Central memory CD8-positive, alpha-beta T cell (primary cell): Measurements from ENCODE around the gene CRY1.
"Not testable (repeated sequence)": the region's sequence is repeated elsewhere in the genome, so short reads cannot be mapped to it uniquely, and the experiment has no call there.

Experiments
- ATAC-seq: fragments of 150-1000 bp; cut with Tn5 transposase; replicated peaks from 2 replicates; pipeline ENCODE4 v1.10.0; 2022; ENCODE audit warnings: mild to moderate bottlenecking, moderate FRiP score, moderate number of reproducible peaks; ENCODE audit not compliant: poor library complexity, severe bottlenecking; ENCODE audit errors: extremely low read depth
- DNase-seq, 2 donors: peaks; one replicate each; pipeline ENCODE4 v3.0.0; 2021; ENCODE audit warnings: low spot score in 2 of 2
- H3K27ac Mint-ChIP-seq: one replicate; pipeline ENCODE4 v1.8.0; 2022; ENCODE audit warnings: low read depth, mild to moderate bottlenecking, moderate library complexity, mixed read lengths
- H3K27me3 Mint-ChIP-seq: one replicate; pipeline ENCODE4 v1.8.0; 2022; ENCODE audit warnings: mixed read lengths
- H3K36me3 Mint-ChIP-seq: one replicate; pipeline ENCODE4 v1.8.0; 2022; ENCODE audit warnings: mild to moderate bottlenecking, moderate library complexity, mixed read lengths; ENCODE audit not compliant: insufficient read depth
- H3K4me1 Mint-ChIP-seq: one replicate; pipeline ENCODE4 v1.8.0; 2022; ENCODE audit warnings: mixed read lengths
- H3K4me3 Mint-ChIP-seq: one replicate; pipeline ENCODE4 v1.8.0; 2022; ENCODE audit warnings: mild to moderate bottlenecking, moderate library complexity, mixed read lengths
- H3K9me3 Mint-ChIP-seq: one replicate; pipeline ENCODE4 v1.8.0; 2022; ENCODE audit warnings: mixed read lengths

CRY1 gene

DNA sequence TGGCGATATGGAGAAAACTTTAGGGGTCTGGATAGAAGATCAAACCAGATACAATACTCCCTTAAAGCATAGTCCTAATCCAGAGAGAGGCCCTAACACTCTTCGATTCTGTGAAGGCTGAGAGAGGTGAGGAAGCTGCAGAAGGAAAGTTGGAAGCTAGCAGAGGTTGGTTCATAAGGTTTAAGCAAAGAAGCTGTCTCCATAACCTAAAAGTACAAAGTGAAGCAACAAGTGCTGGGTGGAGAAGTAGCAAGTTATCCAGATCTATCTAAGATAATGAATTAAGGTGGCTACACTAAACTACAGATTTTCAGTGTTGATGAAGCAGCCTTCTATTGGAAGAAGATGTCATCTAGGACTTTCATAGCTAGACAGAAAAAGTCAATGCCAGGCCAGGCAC, 81.8 kb downstream of the CRY1 start:
- Mint-ChIP-seq H3K4me3 (no peak overlapping the region), H3K36me3 (peaks cover 10% of the 10 kb centered on the region), H3K9me3 (no peaks in the 10 kb centered on the region), H3K4me1 (no peaks in the 10 kb centered on the region), H3K27me3 (no peaks in the 10 kb centered on the region), H3K27ac (no peak overlapping the region)
- ATAC-seq (no peak), DNase-seq (no peak)

DNA sequence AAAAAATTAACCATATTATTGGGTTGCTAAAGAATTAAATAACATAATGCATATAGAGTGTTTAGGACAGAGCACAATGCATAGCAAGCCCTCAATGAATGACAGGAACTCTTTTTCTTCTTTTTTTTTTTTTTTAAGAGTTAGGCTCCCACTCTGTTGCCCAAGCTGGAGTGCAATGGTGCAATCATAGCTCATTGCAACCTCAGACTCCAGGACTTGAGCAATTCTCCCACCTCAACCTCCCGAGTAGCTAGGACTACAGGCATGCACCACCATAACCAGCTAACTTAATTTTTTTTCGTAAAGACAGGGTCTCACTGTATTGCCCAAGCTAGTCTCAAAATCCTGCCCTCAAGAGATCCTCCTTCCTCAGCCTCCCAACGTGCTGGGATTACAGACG, 85.9 kb downstream of the CRY1 start:
- peaks cover 11% of the 10 kb centered on the region for H3K36me3 Mint-ChIP-seq
- no peak for ATAC-seq
- H3K4me3 Mint-ChIP-seq: no peak overlapping the region
- DNase-seq: no peak
- no peak overlapping the region for H3K27ac Mint-ChIP-seq
- no peaks in the 10 kb centered on the region for H3K4me1 Mint-ChIP-seq
- H3K27me3 Mint-ChIP-seq: no peaks in the 10 kb centered on the region
- no peaks in the 10 kb centered on the region for H3K9me3 Mint-ChIP-seq

DNA sequence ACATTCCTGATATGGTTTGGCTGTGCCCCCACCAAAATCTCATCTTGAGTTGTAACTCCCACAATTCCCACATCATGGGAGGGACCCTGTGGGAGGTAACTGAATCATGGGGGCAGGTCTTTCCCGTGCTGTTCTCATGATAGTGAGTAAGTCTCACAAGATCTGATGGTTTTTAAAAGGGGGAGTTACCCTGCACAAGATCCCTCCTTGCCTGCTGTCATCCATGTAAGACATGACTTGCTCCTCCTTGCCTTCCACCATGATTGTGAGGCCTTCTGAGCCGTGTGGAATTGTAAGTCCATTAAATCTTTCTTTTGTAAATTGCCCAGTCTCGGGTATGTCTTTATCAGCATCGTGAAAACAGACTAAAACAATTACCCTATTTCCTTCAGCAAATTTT, 90.7 kb downstream of the CRY1 start:
- not testable (repeated sequence) for DNase-seq, H3K27ac Mint-ChIP-seq, H3K27me3 Mint-ChIP-seq, ATAC-seq, H3K9me3 Mint-ChIP-seq, H3K4me3 Mint-ChIP-seq, H3K4me1 Mint-ChIP-seq
- H3K36me3 Mint-ChIP-seq: peaks cover 15% of the 10 kb centered on the region

DNA sequence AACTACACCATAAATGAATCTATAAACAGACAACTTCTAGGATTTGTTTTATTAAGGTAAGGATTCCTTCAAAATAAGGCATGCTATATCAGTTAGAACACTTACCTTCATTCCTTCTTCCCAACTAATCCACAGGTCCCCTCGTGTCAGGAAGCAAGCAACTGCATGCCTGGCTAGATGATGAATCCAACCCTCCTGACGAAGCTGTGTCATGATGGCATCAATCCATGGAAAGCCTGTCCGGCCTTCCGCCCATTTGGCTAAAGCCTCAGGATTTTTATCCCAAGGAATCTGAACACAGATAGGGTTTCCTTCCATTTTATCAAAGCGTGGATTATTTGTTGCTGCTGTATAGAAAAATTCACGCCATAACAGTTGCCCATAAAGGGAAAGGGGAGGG, 93.9 kb downstream of the CRY1 start:
- Mint-ChIP-seq H3K4me3 (no peak overlapping the region), H3K27ac (no peak overlapping the region), H3K27me3 (no peaks in the 10 kb centered on the region), H3K36me3 (peaks cover 18% of the 10 kb centered on the region), H3K4me1 (no peaks in the 10 kb centered on the region), H3K9me3 (no peaks in the 10 kb centered on the region)
- no peak for ATAC-seq
- DNase-seq: no peak

DNA sequence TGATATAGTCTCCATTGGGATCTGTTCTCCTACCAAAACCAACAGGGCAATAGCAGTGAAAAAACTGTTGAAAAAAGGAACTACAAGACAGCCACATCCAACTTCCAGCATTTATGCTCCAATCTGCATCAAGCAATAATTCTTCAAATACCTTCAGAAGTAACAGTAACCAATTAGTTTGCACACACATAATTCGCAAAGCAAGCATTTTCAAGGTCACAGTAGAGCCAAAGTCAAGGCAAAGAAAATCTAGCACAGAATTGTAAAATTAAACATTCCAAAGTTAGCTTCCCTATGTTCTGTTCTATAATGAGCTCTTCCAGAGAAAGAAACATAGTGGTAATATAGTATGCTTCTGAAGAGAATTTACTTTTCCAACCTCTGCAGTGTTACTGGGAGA, 95.4 kb downstream of the CRY1 start:
- H3K4me3 Mint-ChIP-seq: no peak overlapping the region
- DNase-seq: no peak
- no peaks in the 10 kb centered on the region for H3K4me1 Mint-ChIP-seq
- H3K36me3 Mint-ChIP-seq: peaks cover 20% of the 10 kb centered on the region
- ATAC-seq: no peak
- no peaks in the 10 kb centered on the region for H3K27me3 Mint-ChIP-seq
- H3K27ac Mint-ChIP-seq: no peak overlapping the region
- no peaks in the 10 kb centered on the region for H3K9me3 Mint-ChIP-seq

DNA sequence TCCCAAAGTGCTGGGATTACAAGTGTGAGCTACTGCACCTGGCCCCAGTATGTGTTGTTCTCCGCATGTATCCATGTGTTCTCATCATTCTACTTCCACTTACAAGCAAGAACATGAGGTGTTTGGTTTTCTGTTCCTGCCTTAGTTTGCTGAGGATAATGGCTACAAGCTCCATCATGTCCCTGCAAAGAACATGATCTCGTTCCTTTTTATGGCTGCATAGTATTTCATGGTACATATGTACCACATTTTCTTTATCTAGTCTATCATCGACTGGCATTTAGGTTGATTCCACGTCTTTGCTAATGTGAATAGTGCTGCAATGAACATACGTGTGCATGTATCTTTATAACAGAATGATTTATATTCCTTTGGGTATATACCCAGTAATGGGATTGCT, 97.2 kb downstream of the CRY1 start:
- H3K27me3 Mint-ChIP-seq, H3K27ac Mint-ChIP-seq, DNase-seq, H3K4me1 Mint-ChIP-seq, ATAC-seq, H3K9me3 Mint-ChIP-seq, H3K4me3 Mint-ChIP-seq: not testable (repeated sequence)
- H3K36me3 Mint-ChIP-seq: peaks cover 20% of the 10 kb centered on the region

DNA sequence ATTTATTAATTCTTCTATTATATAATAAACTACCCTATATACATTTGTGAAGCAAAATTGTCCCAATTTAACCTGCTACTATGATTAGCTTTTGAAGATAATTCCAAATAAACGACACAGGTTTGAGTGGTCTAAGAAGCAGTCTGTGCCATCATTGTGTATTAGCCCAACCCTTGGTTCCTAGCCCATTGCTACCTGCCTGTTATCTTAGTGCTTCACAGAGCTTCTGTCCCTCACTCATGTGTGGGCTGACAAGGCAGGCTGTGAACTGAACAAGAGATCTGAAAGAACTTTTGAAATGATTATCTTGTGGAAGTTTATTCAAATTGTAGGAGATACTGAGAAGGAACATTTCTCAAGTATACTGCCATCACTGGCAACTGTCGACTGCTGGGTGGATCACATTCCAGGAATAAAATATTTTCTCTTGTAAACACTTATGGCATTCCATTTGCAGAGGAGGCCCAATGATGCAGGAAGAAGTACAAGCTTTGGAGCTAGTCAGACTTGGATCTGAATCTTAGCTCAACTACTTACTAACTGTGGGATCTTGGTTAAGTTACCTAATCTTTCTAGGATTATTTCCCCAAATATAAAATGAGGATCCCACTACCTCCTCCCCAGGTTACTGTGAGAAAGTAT, 98.6 kb downstream of the CRY1 start:
- peaks cover 20% of the 10 kb centered on the region for H3K36me3 Mint-ChIP-seq
- ATAC-seq (no peak), DNase-seq (no peak)
- H3K4me3 Mint-ChIP-seq: no peak overlapping the region
- H3K27me3 Mint-ChIP-seq: no peaks in the 10 kb centered on the region
- no peaks in the 10 kb centered on the region for H3K9me3 Mint-ChIP-seq
- H3K4me1 Mint-ChIP-seq: no peaks in the 10 kb centered on the region
- no peak overlapping the region for H3K27ac Mint-ChIP-seq

DNA sequence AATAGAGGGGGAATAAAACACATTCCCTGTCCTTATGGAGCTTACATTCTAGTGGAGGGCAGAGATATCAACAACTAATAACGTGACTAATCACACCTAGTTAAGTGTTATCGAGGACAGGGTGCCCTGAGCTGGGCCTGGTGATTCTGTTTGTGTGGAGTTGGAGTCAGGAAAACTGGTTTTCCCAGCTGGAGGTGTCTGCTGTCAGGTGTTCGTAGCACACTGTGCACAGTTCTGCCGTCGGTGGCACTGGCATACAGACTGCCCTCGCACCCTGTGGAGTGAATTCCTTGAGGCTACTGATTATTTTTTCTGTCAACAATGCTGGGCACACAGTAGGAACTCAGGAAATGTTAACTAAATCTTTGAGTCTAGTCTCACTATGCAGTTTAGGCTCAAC, 105.5 kb downstream of the CRY1 start:
- peak overlapping the region; percentile 97 for H3K4me3 Mint-ChIP-seq
- peaks cover 6% of the 10 kb centered on the region for H3K9me3 Mint-ChIP-seq
- no peaks in the 10 kb centered on the region for H3K27me3 Mint-ChIP-seq
- H3K36me3 Mint-ChIP-seq: peaks cover 10% of the 10 kb centered on the region
- peaks cover 38% of the 10 kb centered on the region for H3K4me1 Mint-ChIP-seq
- DNase-seq (no peak), ATAC-seq (no peak)
- H3K27ac Mint-ChIP-seq: peak overlapping the region; percentile 87

DNA sequence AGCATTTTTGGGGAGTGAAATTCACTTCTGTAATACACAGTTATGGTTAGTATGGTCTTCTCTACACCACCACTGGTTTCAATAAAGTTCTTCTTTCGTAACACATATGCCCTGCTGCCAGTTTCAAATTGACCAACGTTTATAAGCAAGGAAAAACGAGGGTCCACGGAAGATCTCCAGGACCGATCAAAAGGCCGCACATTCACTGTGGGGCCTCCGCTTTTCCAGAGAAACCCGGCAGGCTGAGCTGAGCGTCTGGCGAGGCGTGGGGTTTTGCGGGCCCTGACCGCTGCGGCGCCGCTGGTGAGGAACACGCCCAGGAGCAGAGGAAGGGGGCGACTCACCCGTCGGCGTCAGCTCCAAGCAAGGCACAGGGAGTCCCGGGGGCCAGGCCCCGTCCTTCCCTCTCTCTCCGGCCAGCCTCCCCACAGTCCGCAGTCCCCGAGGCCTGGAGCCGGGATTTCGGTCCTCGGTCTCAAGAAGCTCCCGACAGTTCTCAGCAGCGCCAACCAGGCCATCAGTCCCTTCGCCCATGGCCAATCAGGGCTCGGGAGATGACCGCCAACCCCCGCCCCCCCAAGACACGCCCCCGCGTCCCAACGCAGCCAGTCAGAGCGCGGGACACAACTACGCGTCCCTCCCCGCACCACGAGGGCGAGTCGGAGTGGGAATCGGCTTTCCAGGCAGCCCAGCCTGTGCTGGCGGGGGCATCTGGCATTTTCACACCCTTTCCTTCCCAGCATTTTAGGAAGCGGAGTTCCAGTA, 106.5 kb downstream of the CRY1 start, which contains the start of gene MTERF2:
Gene MTERF2 (minus strand): TSS at position 522 of the 765 bp plus-strand sequence. CDS start 8,432 bp downstream, outside the sequence.
- peak; percentile 95 for ATAC-seq
- peak; percentile 42 for DNase-seq
- Mint-ChIP-seq H3K27ac (peak within 1 kb of the TSS; percentile 87), H3K9me3 (peaks cover 6% of the 10 kb centered on the region), H3K4me1 (peaks cover 38% of the 10 kb centered on the region), H3K27me3 (no peaks in the 10 kb centered on the region), H3K4me3 (peak within 1 kb of the TSS; percentile 97), H3K36me3 (peaks cover 10% of the 10 kb centered on the region)

DNA sequence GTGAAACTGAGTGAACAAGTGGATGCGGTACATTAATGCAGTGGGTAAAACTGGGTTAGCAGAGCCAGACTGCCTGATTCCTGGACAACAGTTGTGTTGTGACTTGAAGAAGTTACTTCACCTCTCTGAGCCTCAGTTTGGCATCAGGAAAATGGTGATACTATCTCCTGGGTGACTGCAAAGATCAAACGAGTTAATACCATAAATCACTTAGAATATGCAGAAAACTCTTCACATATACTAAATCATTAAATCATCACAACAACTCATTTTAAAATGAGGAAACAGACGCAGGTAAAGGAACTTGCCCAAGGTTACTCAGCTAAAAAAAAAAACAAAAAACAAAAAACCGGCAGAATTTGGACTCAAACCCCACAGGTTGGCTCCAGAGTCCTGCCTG, 107.2 kb downstream of the CRY1 start:
- ATAC-seq: no peak
- no peak for DNase-seq
- no peaks in the 10 kb centered on the region for H3K27me3 Mint-ChIP-seq
- H3K4me3 Mint-ChIP-seq: peak overlapping the region; percentile 97
- peak overlapping the region; percentile 87 for H3K27ac Mint-ChIP-seq
- H3K9me3 Mint-ChIP-seq: peaks cover 6% of the 10 kb centered on the region
- peaks cover 10% of the 10 kb centered on the region for H3K36me3 Mint-ChIP-seq
- peaks cover 38% of the 10 kb centered on the region for H3K4me1 Mint-ChIP-seq

DNA sequence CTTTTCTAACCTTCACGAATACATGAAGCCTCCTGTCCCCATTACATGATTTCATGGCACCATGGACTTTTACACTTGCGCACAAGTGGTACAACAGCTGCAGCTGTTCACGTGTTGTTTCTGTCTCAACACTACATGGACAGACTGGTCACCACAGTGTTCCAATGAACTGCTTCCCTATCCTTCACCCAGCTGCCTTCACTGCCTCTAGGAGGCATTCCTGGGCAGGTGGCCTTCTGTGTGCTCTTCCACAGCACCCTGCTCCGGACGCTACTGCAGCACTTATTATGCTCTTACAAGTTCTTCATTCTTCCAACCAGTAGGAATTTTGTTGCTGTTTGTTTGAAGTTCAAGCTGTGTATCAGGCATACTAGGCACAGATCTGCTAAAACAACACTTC, 107.9 kb downstream of the CRY1 start:
- peak overlapping the region; percentile 87 for H3K27ac Mint-ChIP-seq
- peaks cover 38% of the 10 kb centered on the region for H3K4me1 Mint-ChIP-seq
- no peak overlapping the region for H3K4me3 Mint-ChIP-seq
- peaks cover 6% of the 10 kb centered on the region for H3K9me3 Mint-ChIP-seq
- no peak for DNase-seq
- no peak for ATAC-seq
- H3K36me3 Mint-ChIP-seq: peaks cover 10% of the 10 kb centered on the region
- H3K27me3 Mint-ChIP-seq: no peaks in the 10 kb centered on the region

DNA sequence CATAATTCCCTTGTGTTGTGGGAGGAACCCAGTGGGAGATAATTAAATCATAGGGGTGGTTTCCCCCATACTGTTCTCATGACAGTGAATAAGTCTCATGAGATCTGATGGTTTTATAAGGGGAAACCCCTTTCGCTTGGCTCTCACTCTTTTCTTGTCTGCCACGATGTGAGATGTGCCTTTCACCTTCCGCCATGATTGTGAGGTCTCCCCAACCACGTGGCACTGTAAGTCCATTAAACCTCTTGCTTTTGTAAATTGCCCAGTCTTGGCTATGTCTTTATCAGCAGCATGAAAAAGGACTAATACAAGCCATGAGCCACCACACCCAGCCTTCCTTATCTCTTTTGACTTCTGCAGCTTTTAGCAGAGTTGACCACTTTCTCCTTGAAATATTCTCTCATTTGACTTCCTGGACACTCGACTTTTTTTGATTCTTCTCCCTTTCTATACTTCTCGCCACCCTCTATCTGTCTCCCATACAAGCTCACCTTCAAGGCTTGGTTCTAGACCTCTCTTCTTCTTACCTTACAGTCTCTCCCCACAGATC, 108.7 kb downstream of the CRY1 start:
- Mint-ChIP-seq H3K36me3 (peaks cover 10% of the 10 kb centered on the region), H3K27ac (peak overlapping the region; percentile 3), H3K4me1 (peaks cover 38% of the 10 kb centered on the region), H3K27me3 (no peaks in the 10 kb centered on the region), H3K9me3 (peaks cover 6% of the 10 kb centered on the region), H3K4me3 (no peak overlapping the region)
- DNase-seq: no peak
- ATAC-seq: no peak

DNA sequence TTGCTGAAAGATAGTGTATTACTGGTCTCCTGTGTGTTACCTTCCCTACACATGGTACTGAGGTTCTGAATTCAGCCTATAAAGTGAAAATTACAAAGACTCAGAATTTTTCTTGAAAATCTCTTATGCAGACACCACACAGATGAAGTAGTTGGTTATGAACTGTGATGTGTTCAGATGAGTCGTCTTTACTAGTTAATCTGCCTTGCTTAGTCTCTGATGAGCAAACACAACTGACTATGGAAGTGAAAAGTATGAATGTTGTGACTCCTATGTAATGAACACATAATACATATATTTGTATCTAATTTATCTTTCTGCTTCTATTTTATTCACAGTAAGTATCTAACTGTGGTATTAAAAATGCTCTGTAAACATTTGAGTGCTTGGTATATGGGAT, 111.1 kb downstream of the CRY1 start:
- Mint-ChIP-seq H3K9me3 (peaks cover 6% of the 10 kb centered on the region), H3K4me3 (no peak overlapping the region), H3K4me1 (peaks cover 32% of the 10 kb centered on the region), H3K27me3 (no peaks in the 10 kb centered on the region), H3K36me3 (peaks cover 11% of the 10 kb centered on the region), H3K27ac (no peak overlapping the region)
- ATAC-seq (no peak), DNase-seq (no peak)
